ENCODE data around the gene S100A12. TPM values are rescaled to one million over a fixed set of nuclear protein-coding genes. Genes with fewer than 3 reads are reported as not detected.

Gene S100A12
- total RNA-seq, 1 donor from 2014 or later: 23.0 TPM

- H3K4me1 ChIP-seq (ENCODE audit: control insufficient read depth in 3 of 3, insufficient read depth in 3 of 3, low read length in 3 of 3): peaks cover 3 to 18% (median 15%) of the 10 kb centered on the region in 3 donors
- H3K36me3 ChIP-seq (ENCODE audit: control insufficient read depth in 3 of 3, insufficient read depth in 3 of 3, low read length in 3 of 3): no peaks in the 10 kb centered on the region
- H3K27ac ChIP-seq (ENCODE audit: low read depth, low read length): no peak overlapping the region
- H3K27me3 ChIP-seq (ENCODE audit: control insufficient read depth in 3 of 3, insufficient read depth in 3 of 3, low read length in 3 of 3): peaks cover 0 to 6% (median 6%) of the 10 kb centered on the region in 3 donors
- no peaks in the 10 kb centered on the region for H3K9me3 ChIP-seq (ENCODE audit: control insufficient read depth in 3 of 3, low read length in 3 of 3)
- no peak overlapping the region for H3K4me3 ChIP-seq (ENCODE audit: low read length in 3 of 3)
- H3K9ac ChIP-seq (ENCODE audit: low read depth in 1 of 3, low read length in 3 of 3): no peak overlapping the region
Measured at GRCh38 chr1:153355445-153356071, 19.9 kb downstream of the S100A12 start.

GRCh38 chr1:153354515-153355193 is 20.8 kb downstream of the S100A12 start:
- Histone ChIP-seq H3K27me3 (ENCODE audit: control insufficient read depth in 3 of 3, insufficient read depth in 3 of 3, low read length in 3 of 3) (peaks cover 0 to 10% (median 8%) of the 10 kb centered on the region in 3 donors), H3K9me3 (ENCODE audit: control insufficient read depth in 3 of 3, low read length in 3 of 3) (no peaks in the 10 kb centered on the region), H3K27ac (ENCODE audit: low read depth, low read length) (no peak overlapping the region), H3K4me1 (ENCODE audit: control insufficient read depth in 3 of 3, insufficient read depth in 3 of 3, low read length in 3 of 3) (peaks cover 3 to 14% (median 13%) of the 10 kb centered on the region in 3 donors), H3K36me3 (ENCODE audit: control insufficient read depth in 3 of 3, insufficient read depth in 3 of 3, low read length in 3 of 3) (no peaks in the 10 kb centered on the region), H3K9ac (ENCODE audit: low read depth in 1 of 3, low read length in 3 of 3) (no peak overlapping the region), H3K4me3 (ENCODE audit: low read length in 3 of 3) (no peak overlapping the region)

- no peaks in the 10 kb centered on the region for H3K36me3 ChIP-seq (ENCODE audit: control insufficient read depth in 3 of 3, insufficient read depth in 3 of 3, low read length in 3 of 3)
- peaks cover 12 to 20% (median 17%) of the 10 kb centered on the region in 3 donors for H3K27me3 ChIP-seq (ENCODE audit: control insufficient read depth in 3 of 3, insufficient read depth in 3 of 3, low read length in 3 of 3)
- H3K27ac ChIP-seq (ENCODE audit: low read depth, low read length): no peak overlapping the region
- H3K9ac ChIP-seq (ENCODE audit: low read depth in 1 of 3, low read length in 3 of 3): no peak overlapping the region
- peaks cover 3 to 14% (median 13%) of the 10 kb centered on the region in 3 donors for H3K4me1 ChIP-seq (ENCODE audit: control insufficient read depth in 3 of 3, insufficient read depth in 3 of 3, low read length in 3 of 3)
- no peak overlapping the region for H3K4me3 ChIP-seq (ENCODE audit: low read length in 3 of 3)
- H3K9me3 ChIP-seq (ENCODE audit: control insufficient read depth in 3 of 3, low read length in 3 of 3): no peaks in the 10 kb centered on the region
Measured at GRCh38 chr1:153353226-153353947, 22.0 kb downstream of the S100A12 start.

GRCh38 chr1:153352523-153352922 is 22.9 kb downstream of the S100A12 start:
- no peaks in the 10 kb centered on the region for H3K9me3 ChIP-seq (ENCODE audit: control insufficient read depth in 3 of 3, low read length in 3 of 3)
- H3K27me3 ChIP-seq (ENCODE audit: control insufficient read depth in 3 of 3, insufficient read depth in 3 of 3, low read length in 3 of 3): peaks cover 17 to 27% (median 21%) of the 10 kb centered on the region in 3 donors
- no peak overlapping the region for H3K4me3 ChIP-seq (ENCODE audit: low read length in 3 of 3)
- H3K9ac ChIP-seq (ENCODE audit: low read depth in 1 of 3, low read length in 3 of 3): no peak overlapping the region
- no peak overlapping the region for H3K27ac ChIP-seq (ENCODE audit: low read depth, low read length)
- H3K36me3 ChIP-seq (ENCODE audit: control insufficient read depth in 3 of 3, insufficient read depth in 3 of 3, low read length in 3 of 3): no peaks in the 10 kb centered on the region
- peaks cover 0 to 8% (median 4%) of the 10 kb centered on the region in 3 donors for H3K4me1 ChIP-seq (ENCODE audit: control insufficient read depth in 3 of 3, insufficient read depth in 3 of 3, low read length in 3 of 3)

- no peaks in the 10 kb centered on the region for H3K4me1 ChIP-seq (ENCODE audit: control insufficient read depth in 3 of 3, insufficient read depth in 3 of 3, low read length in 3 of 3)
- H3K36me3 ChIP-seq (ENCODE audit: control insufficient read depth in 3 of 3, insufficient read depth in 3 of 3, low read length in 3 of 3): no peaks in the 10 kb centered on the region
- H3K27ac ChIP-seq (ENCODE audit: low read depth, low read length): no peak overlapping the region
- no peaks in the 10 kb centered on the region for H3K9me3 ChIP-seq (ENCODE audit: control insufficient read depth in 3 of 3, low read length in 3 of 3)
- no peak overlapping the region for H3K9ac ChIP-seq (ENCODE audit: low read depth in 1 of 3, low read length in 3 of 3)
- H3K4me3 ChIP-seq (ENCODE audit: low read length in 3 of 3): no peak overlapping the region
- H3K27me3 ChIP-seq (ENCODE audit: control insufficient read depth in 3 of 3, insufficient read depth in 3 of 3, low read length in 3 of 3): peaks cover 29 to 40% (median 33%) of the 10 kb centered on the region in 3 donors
Measured at GRCh38 chr1:153350321-153350957, 25.0 kb downstream of the S100A12 start.

GRCh38 chr1:153349363-153350320 is 25.8 kb downstream of the S100A12 start:
- H3K36me3 ChIP-seq (ENCODE audit: control insufficient read depth in 3 of 3, insufficient read depth in 3 of 3, low read length in 3 of 3): no peaks in the 10 kb centered on the region
- no peaks in the 10 kb centered on the region for H3K9me3 ChIP-seq (ENCODE audit: control insufficient read depth in 3 of 3, low read length in 3 of 3)
- no peak overlapping the region for H3K27ac ChIP-seq (ENCODE audit: low read depth, low read length)
- no peak overlapping the region for H3K9ac ChIP-seq (ENCODE audit: low read depth in 1 of 3, low read length in 3 of 3)
- H3K4me3 ChIP-seq (ENCODE audit: low read length in 3 of 3): no peak overlapping the region
- peaks cover 33 to 45% (median 41%) of the 10 kb centered on the region in 3 donors for H3K27me3 ChIP-seq (ENCODE audit: control insufficient read depth in 3 of 3, insufficient read depth in 3 of 3, low read length in 3 of 3)
- H3K4me1 ChIP-seq (ENCODE audit: control insufficient read depth in 3 of 3, insufficient read depth in 3 of 3, low read length in 3 of 3): no peaks in the 10 kb centered on the region

GRCh38 chr1:153348511-153349362 is 26.7 kb downstream of the S100A12 start, which contains the start of gene PGLYRP4:
PGLYRP4 (minus strand) TSS chr1:153348841; CDS start chr1:153347932, 909 bp downstream.
- Histone ChIP-seq H3K27ac (ENCODE audit: low read depth, low read length) (no peak within 1 kb of the TSS), H3K4me3 (ENCODE audit: low read length in 3 of 3) (no peak within 1 kb of the TSS), H3K4me1 (ENCODE audit: control insufficient read depth in 3 of 3, insufficient read depth in 3 of 3, low read length in 3 of 3) (no peaks in the 10 kb centered on the region), H3K9ac (ENCODE audit: low read depth in 1 of 3, low read length in 3 of 3) (no peak within 1 kb of the TSS), H3K36me3 (ENCODE audit: control insufficient read depth in 3 of 3, insufficient read depth in 3 of 3, low read length in 3 of 3) (no peaks in the 10 kb centered on the region), H3K27me3 (ENCODE audit: control insufficient read depth in 3 of 3, insufficient read depth in 3 of 3, low read length in 3 of 3) (peaks cover 37 to 51% (median 45%) of the 10 kb centered on the region in 3 donors), H3K9me3 (ENCODE audit: control insufficient read depth in 3 of 3, low read length in 3 of 3) (no peaks in the 10 kb centered on the region)

GRCh38 chr1:153347856-153348255 is 27.6 kb downstream of the S100A12 start:
- H3K9me3 ChIP-seq (ENCODE audit: control insufficient read depth in 3 of 3, low read length in 3 of 3): no peaks in the 10 kb centered on the region
- no peak overlapping the region for H3K27ac ChIP-seq (ENCODE audit: low read depth, low read length)
- H3K4me1 ChIP-seq (ENCODE audit: control insufficient read depth in 3 of 3, insufficient read depth in 3 of 3, low read length in 3 of 3): no peaks in the 10 kb centered on the region
- no peak overlapping the region for H3K4me3 ChIP-seq (ENCODE audit: low read length in 3 of 3)
- H3K36me3 ChIP-seq (ENCODE audit: control insufficient read depth in 3 of 3, insufficient read depth in 3 of 3, low read length in 3 of 3): no peaks in the 10 kb centered on the region
- peaks cover 37 to 54% (median 50%) of the 10 kb centered on the region in 3 donors for H3K27me3 ChIP-seq (ENCODE audit: control insufficient read depth in 3 of 3, insufficient read depth in 3 of 3, low read length in 3 of 3)
- H3K9ac ChIP-seq (ENCODE audit: low read depth in 1 of 3, low read length in 3 of 3): no peak overlapping the region

Measured in skeletal muscle tissue (tissue), 4 donors.